Stimulated activated CD4-positive, alpha-beta T cell treated with anti-CD3 and anti-CD28 coated beads, Interleukin-2, amount 100 ng/mL, for 4 hours (primary cell): ENCODE measurements around the gene ADM2.
"Not testable (repeated sequence)": the region's sequence is repeated elsewhere in the genome, so short reads cannot be mapped to it uniquely, and the experiment has no call there.

Experiments used
- DNase-seq: peaks from one replicate; pipeline ENCODE4 v3.0.0-alpha.2; 2020; ENCODE audit warnings: low read depth

The ADM2 gene

GRCh38 chr22:50506611-50507420 lies 25.5 kb downstream of the ADM2 start:
- no peak for DNase-seq

- peak; percentile 90 for DNase-seq
Observed at GRCh38 chr22:50507421-50507990, 26.2 kb downstream of the ADM2 start, which contains the start of gene LMF2. Gene LMF2, minus strand, starts transcription at chr22:50507702. Its CDS starts 27 bp downstream, at chr22:50507675.

GRCh38 chr22:50507991-50508884 lies 26.9 kb downstream of the ADM2 start, which contains the start of gene NCAPH2:
Gene NCAPH2, plus strand, starts transcription at chr22:50508224. Its CDS starts 114 bp downstream, at chr22:50508338.
- DNase-seq = peak; percentile 97

GRCh38 chr22:50508897-50509296 lies 27.6 kb downstream of the ADM2 start:
- no peak for DNase-seq

GRCh38 chr22:50513175-50513574 lies 31.8 kb downstream of the ADM2 start:
- no peak for DNase-seq

GRCh38 chr22:50516068-50516467 lies 34.7 kb downstream of the ADM2 start:
- DNase-seq = no peak

GRCh38 chr22:50516891-50517290 lies 35.5 kb downstream of the ADM2 start:
- no peak for DNase-seq

- DNase-seq = no peak
Observed at GRCh38 chr22:50517495-50518260, 36.3 kb downstream of the ADM2 start.

GRCh38 chr22:50518606-50519005 lies 37.3 kb downstream of the ADM2 start:
- DNase-seq = no peak

- no peak for DNase-seq
Observed at GRCh38 chr22:50519151-50519550, 37.8 kb downstream of the ADM2 start.

- DNase-seq = not testable (repeated sequence)
Observed at GRCh38 chr22:50520184-50520583, 38.8 kb downstream of the ADM2 start.

GRCh38 chr22:50520826-50521453 lies 39.6 kb downstream of the ADM2 start:
- DNase-seq = no peak

- no peak for DNase-seq
Observed at GRCh38 chr22:50521710-50522109, 40.4 kb downstream of the ADM2 start.

- DNase-seq = no peak
Observed at GRCh38 chr22:50522208-50522805, 41.0 kb downstream of the ADM2 start.

- no peak for DNase-seq
Observed at GRCh38 chr22:50522806-50523438, 41.6 kb downstream of the ADM2 start.

GRCh38 chr22:50523458-50523805 lies 42.1 kb downstream of the ADM2 start:
- DNase-seq = no peak

- no peak for DNase-seq
Observed at GRCh38 chr22:50523806-50524675, 42.7 kb downstream of the ADM2 start.

- DNase-seq = no peak
Observed at GRCh38 chr22:50524676-50525103, 43.3 kb downstream of the ADM2 start.

- DNase-seq = peak; percentile 99
Observed at GRCh38 chr22:50525104-50525857, 43.9 kb downstream of the ADM2 start, which contains the start of gene SCO2. Gene SCO2, minus strand, starts transcription at chr22:50525598. Its CDS starts 1,187 bp downstream, at chr22:50524411.
